Fibroblast of lung (primary cell): Measurements from ENCODE around the gene GNAT1.

Source experiments
- CTCF ChIP-seq, 2 donors: IDR thresholded peaks in 1 of 2; conservative IDR thresholded peaks in 1 of 2; 1 replicate in 1 of 2; 2 replicates in 1 of 2; pipeline ENCODE4 v1.5.1; 2011 to 2012; ENCODE audit warnings: low read length in 2 of 2, control low read depth in 1 of 2, inconsistent platforms in 1 of 2, low read depth in 1 of 2, mild to moderate bottlenecking in 1 of 2
- EZH2 ChIP-seq: IDR thresholded peaks from 2 replicates; pipeline ENCODE4 v1.5.1; 2012; ENCODE audit warnings: low read length, control low read depth, mild to moderate bottlenecking; ENCODE audit errors: missing control alignments

- TF ChIP-seq CTCF (conservative IDR thresholded peaks at IDR 0.05 in 1 of 2, IDR thresholded peaks at IDR 0.05 in 1 of 2; ENCODE audit: low read depth in 1 of 2, low read length in 2 of 2) (no peak), EZH2 (no peak)
These were observed 53.9 kb downstream of the GNAT1 start for GRCh38 chr3:50245251-50245745.
